Fibroblast of lung (primary cell): Measurements from ENCODE around the gene ANKS6.

ENCODE experiments used
- CTCF ChIP-seq, 2 donors: IDR thresholded peaks in 1 of 2; conservative IDR thresholded peaks in 1 of 2; 1 replicate in 1 of 2; 2 replicates in 1 of 2; pipeline ENCODE4 v1.5.1; 2011 to 2012; ENCODE audit warnings: low read length in 2 of 2, control low read depth in 1 of 2, inconsistent platforms in 1 of 2, low read depth in 1 of 2, mild to moderate bottlenecking in 1 of 2
- EZH2 ChIP-seq: IDR thresholded peaks from 2 replicates; pipeline ENCODE4 v1.5.1; 2012; ENCODE audit warnings: low read length, control low read depth, mild to moderate bottlenecking; ENCODE audit errors: missing control alignments

DNA sequence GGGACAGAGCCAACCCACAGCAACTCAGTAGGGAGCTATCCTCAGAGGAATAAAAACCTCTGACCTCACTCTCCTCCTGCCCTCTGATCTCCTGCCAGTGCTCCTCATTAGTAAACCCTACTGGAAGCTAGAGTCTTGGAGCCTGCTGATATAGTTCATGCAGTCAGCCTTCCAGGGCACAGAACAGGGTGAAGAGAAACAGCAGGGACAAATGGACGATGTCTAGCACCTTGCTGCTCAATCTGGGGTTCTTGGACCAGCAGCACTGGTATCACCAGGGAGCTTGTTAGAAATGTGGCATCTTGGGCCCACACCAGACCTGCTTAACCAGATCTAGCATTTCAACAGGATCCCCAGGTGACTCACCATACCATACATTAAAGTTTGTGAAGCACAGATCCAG, 5.6 kb upstream of the ANKS6 start:
- TF ChIP-seq CTCF (conservative IDR thresholded peaks at IDR 0.05 in 1 of 2, IDR thresholded peaks at IDR 0.05 in 1 of 2; ENCODE audit: low read depth in 1 of 2, low read length in 2 of 2) (no peak), EZH2 (no peak)
